Mucosa of stomach (tissue), 1 donor: ENCODE measurements around the gene MUSTN1.

Experiments used
- H3K27me3 ChIP-seq: one replicate; pipeline ENCODE4 v1.7.0; 2013; ENCODE audit warnings: mild to moderate bottlenecking, low read length; ENCODE audit not compliant: control insufficient read depth, insufficient read depth
- H3K36me3 ChIP-seq: one replicate; pipeline ENCODE4 v1.7.0; 2013; ENCODE audit warnings: low read length; ENCODE audit not compliant: control insufficient read depth, insufficient read depth
- H3K4me1 ChIP-seq: one replicate; pipeline ENCODE4 v1.7.0; 2013; ENCODE audit warnings: mild to moderate bottlenecking, low read length; ENCODE audit not compliant: control insufficient read depth, insufficient read depth
- H3K4me3 ChIP-seq: one replicate; pipeline ENCODE4 v1.7.0; 2013; ENCODE audit warnings: low read length
- H3K9ac ChIP-seq: one replicate; pipeline ENCODE4 v1.7.0; 2013; ENCODE audit warnings: mild to moderate bottlenecking, low read length, moderate library complexity
- H3K9me3 ChIP-seq: one replicate; pipeline ENCODE4 v1.7.0; 2013; ENCODE audit warnings: mild to moderate bottlenecking, low read length, moderate library complexity; ENCODE audit not compliant: control insufficient read depth
- donor health status: Pancreatic carcinoma.

Gene MUSTN1

GRCh38 chr3:52829482-52829881, 5.3 kb downstream of the MUSTN1 start:
- no peaks in the 10 kb centered on the region for H3K36me3 ChIP-seq
- H3K27me3 ChIP-seq: no peaks in the 10 kb centered on the region
- H3K4me3 ChIP-seq: no peak overlapping the region
- H3K9me3 ChIP-seq: no peaks in the 10 kb centered on the region
- no peak overlapping the region for H3K9ac ChIP-seq
- H3K4me1 ChIP-seq: peaks cover 6% of the 10 kb centered on the region

- Histone ChIP-seq H3K4me1 (peaks cover 6% of the 10 kb centered on the region), H3K36me3 (no peaks in the 10 kb centered on the region), H3K9ac (no peak overlapping the region), H3K4me3 (no peak overlapping the region), H3K9me3 (no peaks in the 10 kb centered on the region), H3K27me3 (no peaks in the 10 kb centered on the region)
These were observed 6.9 kb downstream of the MUSTN1 start for GRCh38 chr3:52827866-52828376.

DNA sequence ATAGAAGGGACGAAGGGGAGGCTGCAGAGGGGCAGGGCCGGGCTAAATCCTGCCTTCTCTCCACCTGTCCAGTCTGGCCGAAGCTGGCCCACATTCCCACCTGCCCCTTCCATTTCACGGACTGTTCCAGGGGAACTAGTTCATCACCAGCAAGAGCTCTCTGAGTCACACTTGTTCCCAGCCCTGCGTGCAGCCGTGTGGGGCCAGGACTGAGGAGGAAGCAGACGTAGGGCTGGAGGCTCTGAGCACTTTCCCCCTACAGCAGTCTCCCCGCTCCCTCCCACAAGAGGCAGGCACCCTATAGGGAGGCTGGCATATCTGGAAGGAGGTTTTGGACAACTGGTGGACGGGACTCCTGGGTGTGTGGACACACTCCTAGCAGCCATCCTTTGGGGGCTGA, 7.4 kb downstream of the MUSTN1 start:
- H3K4me3 ChIP-seq: no peak overlapping the region
- H3K36me3 ChIP-seq: no peaks in the 10 kb centered on the region
- H3K4me1 ChIP-seq: peaks cover 6% of the 10 kb centered on the region
- H3K9me3 ChIP-seq: no peaks in the 10 kb centered on the region
- no peaks in the 10 kb centered on the region for H3K27me3 ChIP-seq
- H3K9ac ChIP-seq: no peak overlapping the region

- H3K4me3 ChIP-seq: no peak overlapping the region
- no peaks in the 10 kb centered on the region for H3K9me3 ChIP-seq
- H3K27me3 ChIP-seq: no peaks in the 10 kb centered on the region
- H3K9ac ChIP-seq: no peak overlapping the region
- H3K36me3 ChIP-seq: no peaks in the 10 kb centered on the region
- peaks cover 6% of the 10 kb centered on the region for H3K4me1 ChIP-seq
These were observed 10.8 kb downstream of the MUSTN1 start for GRCh38 chr3:52824037-52824436.

DNA sequence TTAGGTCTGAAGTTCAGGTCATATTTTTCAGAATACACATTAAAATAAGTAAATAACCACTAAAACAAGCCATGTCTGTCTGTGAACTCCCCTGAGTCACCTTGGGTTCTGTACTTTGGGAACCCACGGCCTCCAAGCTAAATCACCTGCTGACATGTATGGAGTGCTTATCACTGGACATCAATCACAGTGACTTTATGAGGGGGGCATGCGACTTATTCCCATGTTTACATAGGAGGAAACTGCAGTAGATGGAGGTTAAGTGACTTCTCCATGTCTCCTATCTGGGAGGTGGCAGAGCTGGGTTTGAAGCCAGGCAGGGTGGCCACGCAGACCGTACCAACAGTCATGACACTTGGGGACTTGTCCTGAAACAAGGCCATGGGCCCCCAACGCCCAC, 12.5 kb downstream of the MUSTN1 start:
- H3K4me3 ChIP-seq: no peak overlapping the region
- H3K9me3 ChIP-seq: no peaks in the 10 kb centered on the region
- no peaks in the 10 kb centered on the region for H3K36me3 ChIP-seq
- no peak overlapping the region for H3K9ac ChIP-seq
- no peaks in the 10 kb centered on the region for H3K4me1 ChIP-seq
- no peaks in the 10 kb centered on the region for H3K27me3 ChIP-seq

GRCh38 chr3:52820736-52821135, 14.1 kb downstream of the MUSTN1 start:
- Histone ChIP-seq H3K27me3 (no peaks in the 10 kb centered on the region), H3K4me3 (no peak overlapping the region), H3K4me1 (no peaks in the 10 kb centered on the region), H3K9me3 (no peaks in the 10 kb centered on the region), H3K9ac (no peak overlapping the region), H3K36me3 (no peaks in the 10 kb centered on the region)

DNA sequence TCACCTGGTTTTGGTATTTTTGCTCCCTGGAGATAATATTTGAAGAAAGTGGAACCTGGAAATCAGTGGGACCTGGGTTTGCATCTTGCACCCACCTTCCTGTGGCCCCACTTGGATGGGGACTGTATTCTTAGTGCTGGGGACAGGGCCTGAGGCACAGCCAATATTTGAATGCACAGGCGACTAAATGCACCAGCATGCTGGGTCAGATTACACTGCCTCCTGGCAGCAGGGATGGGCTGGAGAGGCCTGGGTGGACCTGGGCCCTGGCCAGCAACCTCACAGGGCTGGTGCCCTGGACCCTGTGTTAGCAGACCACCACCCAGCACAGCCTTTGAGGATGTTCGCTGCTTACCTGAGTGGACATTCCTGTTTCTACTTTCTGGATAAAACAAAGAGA, 14.9 kb downstream of the MUSTN1 start:
- Histone ChIP-seq H3K9me3 (no peaks in the 10 kb centered on the region), H3K36me3 (no peaks in the 10 kb centered on the region), H3K9ac (no peak overlapping the region), H3K4me1 (no peaks in the 10 kb centered on the region), H3K4me3 (no peak overlapping the region), H3K27me3 (no peaks in the 10 kb centered on the region)

DNA sequence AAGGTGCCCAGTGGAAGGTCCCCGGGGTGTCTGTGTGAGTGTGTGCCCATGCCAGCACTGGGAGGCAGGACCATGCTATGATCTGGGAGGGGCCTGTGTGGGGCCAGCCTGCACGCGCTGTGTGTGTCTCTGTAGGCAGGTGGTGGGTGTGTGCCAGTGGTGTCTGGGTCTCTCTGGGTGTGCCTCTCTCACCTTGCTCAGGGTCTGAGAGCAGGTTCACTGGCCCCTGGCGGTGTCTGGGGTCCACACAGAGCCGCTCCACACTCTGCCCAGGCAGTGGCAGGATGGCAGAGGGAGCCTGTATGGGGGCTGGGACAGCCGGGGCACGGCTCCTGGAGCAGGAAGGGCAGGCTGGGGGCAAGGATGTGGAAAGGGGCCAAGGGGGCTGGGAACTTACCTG, 17.0 kb downstream of the MUSTN1 start:
- Histone ChIP-seq H3K4me1 (no peaks in the 10 kb centered on the region), H3K27me3 (no peaks in the 10 kb centered on the region), H3K9me3 (no peaks in the 10 kb centered on the region), H3K9ac (no peak overlapping the region), H3K4me3 (no peak overlapping the region), H3K36me3 (no peaks in the 10 kb centered on the region)

- Histone ChIP-seq H3K9ac (no peak overlapping the region), H3K36me3 (no peaks in the 10 kb centered on the region), H3K4me3 (no peak overlapping the region), H3K9me3 (no peaks in the 10 kb centered on the region), H3K27me3 (no peaks in the 10 kb centered on the region), H3K4me1 (no peaks in the 10 kb centered on the region)
These were observed 17.6 kb downstream of the MUSTN1 start for GRCh38 chr3:52817221-52817620.

DNA sequence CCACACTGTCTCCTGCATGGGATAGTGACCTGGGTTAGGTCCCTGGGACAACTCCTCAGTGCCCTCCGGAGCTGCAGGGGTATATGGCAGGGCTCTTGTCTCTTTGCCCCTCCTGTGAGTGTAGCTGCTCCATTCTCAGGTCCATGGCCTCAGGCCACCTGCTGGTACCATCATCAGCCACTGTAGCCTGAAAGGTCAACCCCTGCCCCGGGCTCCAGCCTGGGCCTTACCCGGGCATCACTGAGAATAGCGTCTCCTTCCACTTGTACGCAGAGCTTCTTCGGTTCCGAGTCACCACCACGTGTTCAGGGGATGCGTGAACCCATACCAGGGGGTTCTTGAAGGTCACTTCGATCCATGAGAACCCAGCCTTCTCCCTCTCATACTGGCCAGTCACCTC, 18.2 kb downstream of the MUSTN1 start:
- H3K36me3 ChIP-seq: no peaks in the 10 kb centered on the region
- no peaks in the 10 kb centered on the region for H3K9me3 ChIP-seq
- H3K9ac ChIP-seq: no peak overlapping the region
- H3K27me3 ChIP-seq: no peaks in the 10 kb centered on the region
- H3K4me3 ChIP-seq: no peak overlapping the region
- no peaks in the 10 kb centered on the region for H3K4me1 ChIP-seq

GRCh38 chr3:52816199-52816598, 18.6 kb downstream of the MUSTN1 start:
- Histone ChIP-seq H3K4me3 (no peak overlapping the region), H3K36me3 (no peaks in the 10 kb centered on the region), H3K9me3 (no peaks in the 10 kb centered on the region), H3K9ac (no peak overlapping the region), H3K27me3 (no peaks in the 10 kb centered on the region), H3K4me1 (no peaks in the 10 kb centered on the region)

GRCh38 chr3:52813810-52814209, 21.0 kb downstream of the MUSTN1 start:
- Histone ChIP-seq H3K4me3 (no peak overlapping the region), H3K4me1 (no peaks in the 10 kb centered on the region), H3K9ac (no peak overlapping the region), H3K27me3 (no peaks in the 10 kb centered on the region), H3K36me3 (no peaks in the 10 kb centered on the region), H3K9me3 (no peaks in the 10 kb centered on the region)

GRCh38 chr3:52811452-52812011, 23.3 kb downstream of the MUSTN1 start:
- Histone ChIP-seq H3K36me3 (no peaks in the 10 kb centered on the region), H3K9me3 (no peaks in the 10 kb centered on the region), H3K9ac (no peak overlapping the region), H3K4me3 (no peak overlapping the region), H3K4me1 (no peaks in the 10 kb centered on the region), H3K27me3 (no peaks in the 10 kb centered on the region)
